Osteoblast (primary cell): ENCODE results near the gene TSPAN15. TPM values are rescaled to one million over a fixed set of nuclear protein-coding genes. Genes with fewer than 3 reads are reported as not detected.

Source experiments
- DNase-seq: peaks from one replicate; pipeline ENCODE4 v3.0.0; 2011; ENCODE audit warnings: low spot score, mixed read lengths; ENCODE audit not compliant: insufficient read length; ENCODE audit errors: missing footprints
- H2AFZ ChIP-seq: 2 replicates; pipeline ENCODE4 v1.6.0; 2011; ENCODE audit warnings: mild to moderate bottlenecking, low read length
- H3K27ac ChIP-seq: 2 replicates; pipeline ENCODE4 v1.5.1; 2011; ENCODE audit warnings: mild to moderate bottlenecking, low read depth, low read length, moderate library complexity
- H3K27me3 ChIP-seq: 2 replicates; pipeline ENCODE4 v1.6.0; 2012; ENCODE audit warnings: mild to moderate bottlenecking, control low read depth, inconsistent platforms, low read length, moderate library complexity; ENCODE audit not compliant: insufficient read depth
- H3K36me3 ChIP-seq: 2 replicates; pipeline ENCODE4 v1.5.1; 2011; ENCODE audit warnings: mild to moderate bottlenecking, low read length, control low read depth, moderate library complexity; ENCODE audit not compliant: insufficient read depth
- H3K4me1 ChIP-seq: 2 replicates; pipeline ENCODE4 v1.5.1; 2011; ENCODE audit warnings: mild to moderate bottlenecking, low read length, control low read depth, moderate library complexity; ENCODE audit not compliant: insufficient read depth
- H3K4me2 ChIP-seq: 2 replicates; pipeline ENCODE4 v1.6.0; 2011; ENCODE audit warnings: mild to moderate bottlenecking, low read length; ENCODE audit not compliant: insufficient read depth
- H3K4me3 ChIP-seq: fragments of 200-600 bp; sonication (generic); 3 replicates; pipeline ENCODE4 v1.5.1; 2012; ENCODE audit warnings: mild to moderate bottlenecking, low read length, inconsistent platforms; ENCODE audit not compliant: insufficient read depth
- H3K79me2 ChIP-seq: 2 replicates; pipeline ENCODE4 v1.6.0; 2012; ENCODE audit warnings: mild to moderate bottlenecking, low read length, control low read depth, inconsistent platforms; ENCODE audit not compliant: insufficient read depth
- H3K9me3 ChIP-seq: 2 replicates; pipeline ENCODE4 v1.5.1; 2011; ENCODE audit warnings: low read depth, low read length, control low read depth
- H4K20me1 ChIP-seq: 2 replicates; pipeline ENCODE4 v1.6.0; 2012; ENCODE audit warnings: mild to moderate bottlenecking, low read length, control low read depth; ENCODE audit not compliant: insufficient read depth
- CTCF ChIP-seq: IDR thresholded peaks from 2 replicates; pipeline ENCODE4 v1.5.1; 2011; ENCODE audit warnings: mild to moderate bottlenecking, low read depth, low read length, moderate library complexity; ENCODE audit errors: extremely low read depth
- total RNA-seq: library from RNA; depleted of rRNA; stranded (reverse); fragments of >200 nt; gene quantifications from 2 replicates; pipeline ENCODE4 v1.2.3, GENCODE V29; 2012

The TSPAN15 gene
- total RNA-seq, 1 donor = 0.72 TPM

- no peak for TF ChIP-seq CTCF
- Histone ChIP-seq H4K20me1 (no peaks in the 10 kb centered on the region), H3K79me2 (no peaks in the 10 kb centered on the region), H3K27me3 (peaks cover 14% of the 10 kb centered on the region), H3K36me3 (no peaks in the 10 kb centered on the region), H2AFZ (no peak overlapping the region), H3K4me2 (no peak overlapping the region), H3K4me1 (no peaks in the 10 kb centered on the region), H3K9me3 (no peaks in the 10 kb centered on the region), H3K27ac (no peak overlapping the region), H3K4me3 (no peak overlapping the region)
- peak; percentile 50 for DNase-seq
Measured at GRCh38 chr10:69414036-69415018, 36.9 kb upstream of the TSPAN15 start.

- Histone ChIP-seq H3K9me3 (no peaks in the 10 kb centered on the region), H3K27ac (no peak overlapping the region), H3K4me2 (no peak overlapping the region), H2AFZ (no peak overlapping the region), H3K4me3 (no peak overlapping the region), H3K4me1 (no peaks in the 10 kb centered on the region), H3K27me3 (peaks cover 14% of the 10 kb centered on the region), H3K36me3 (no peaks in the 10 kb centered on the region), H3K79me2 (no peaks in the 10 kb centered on the region), H4K20me1 (no peaks in the 10 kb centered on the region)
- no peak for TF ChIP-seq CTCF
- no peak for DNase-seq
Measured at GRCh38 chr10:69415049-69415448, 36.2 kb upstream of the TSPAN15 start.

GRCh38 chr10:69415951-69416350, 35.3 kb upstream of the TSPAN15 start:
- peaks cover 14% of the 10 kb centered on the region for H3K27me3 ChIP-seq
- no peaks in the 10 kb centered on the region for H3K9me3 ChIP-seq
- H3K4me1 ChIP-seq = no peaks in the 10 kb centered on the region
- no peak overlapping the region for H2AFZ ChIP-seq
- H4K20me1 ChIP-seq = no peaks in the 10 kb centered on the region
- no peak for DNase-seq
- no peaks in the 10 kb centered on the region for H3K79me2 ChIP-seq
- H3K4me2 ChIP-seq = no peak overlapping the region
- no peak overlapping the region for H3K27ac ChIP-seq
- no peak for TF ChIP-seq CTCF
- no peak overlapping the region for H3K4me3 ChIP-seq
- no peaks in the 10 kb centered on the region for H3K36me3 ChIP-seq

GRCh38 chr10:69416695-69417094, 34.6 kb upstream of the TSPAN15 start, which contains the start of gene TACR2:
Gene TACR2 (minus strand): TSS chr10:69416918. CDS start chr10:69416323, 595 bp downstream.
- no peak within 1 kb of the TSS for H3K4me2 ChIP-seq
- no peaks in the 10 kb centered on the region for H4K20me1 ChIP-seq
- H3K27ac ChIP-seq = no peak within 1 kb of the TSS
- no peaks in the 10 kb centered on the region for H3K4me1 ChIP-seq
- no peaks in the 10 kb centered on the region for H3K9me3 ChIP-seq
- H2AFZ ChIP-seq = no peak within 1 kb of the TSS
- no peaks in the 10 kb centered on the region for H3K36me3 ChIP-seq
- no peak within 1 kb of the TSS for H3K4me3 ChIP-seq
- peaks cover 14% of the 10 kb centered on the region for H3K27me3 ChIP-seq
- no peak for TF ChIP-seq CTCF
- H3K79me2 ChIP-seq = no peaks in the 10 kb centered on the region
- DNase-seq = no peak
